HG02610 (cell line): ENCODE data around the gene RACK1.
"Not testable (repeated sequence)": the region's sequence is repeated elsewhere in the genome, so short reads cannot be mapped to it uniquely, and the experiment has no call there.

ENCODE experiments used
- ATAC-seq: cut with Tn5 transposase; IDR thresholded peaks from one replicate; pipeline ENCODE4 v1.9.1; 2021; ENCODE audit warnings: mild to moderate bottlenecking, moderate library complexity; ENCODE audit not compliant: unreplicated experiment

The RACK1 gene

DNA sequence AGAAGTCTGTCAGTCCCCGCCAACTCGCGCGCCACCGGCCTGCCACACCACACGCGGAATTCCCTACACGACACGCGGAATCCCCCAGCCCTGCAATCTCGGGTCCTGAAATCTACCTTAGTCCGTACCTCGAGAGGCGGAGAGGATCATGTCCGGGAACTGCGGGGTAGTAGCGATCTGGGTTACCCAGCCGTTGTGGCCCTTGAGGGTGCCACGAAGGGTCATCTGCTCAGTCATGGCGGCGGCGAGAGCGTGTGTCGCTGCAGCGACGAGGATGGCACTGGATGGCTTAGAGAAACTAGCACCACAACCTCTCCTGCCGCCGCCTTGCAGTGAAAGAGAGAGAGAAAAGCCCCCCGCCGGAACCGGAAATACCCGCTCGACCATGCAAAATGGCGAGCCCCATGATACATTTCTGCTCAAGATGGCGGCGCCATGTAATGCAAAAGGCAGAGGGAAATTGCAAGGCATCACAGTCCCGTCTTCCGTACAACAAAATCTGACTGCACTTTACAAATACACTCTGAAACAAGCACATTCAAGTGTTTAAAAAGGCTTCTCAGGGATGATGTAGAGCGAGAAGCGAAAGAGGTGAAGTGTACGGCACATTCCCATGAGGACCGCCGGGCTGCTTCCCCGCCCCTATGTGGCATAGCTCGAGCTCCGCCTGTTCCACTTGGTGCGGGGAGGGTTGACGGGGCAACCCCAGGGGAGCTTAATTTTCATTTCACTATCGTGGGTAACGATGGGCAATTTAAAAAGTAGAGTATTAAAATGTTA is at the start of gene RACK1:
Gene RACK1 (minus strand): TSS at position 343 of the 780 bp plus-strand sequence. CDS start 106 bp downstream, at position 237.
- peak; percentile 73 for ATAC-seq

DNA sequence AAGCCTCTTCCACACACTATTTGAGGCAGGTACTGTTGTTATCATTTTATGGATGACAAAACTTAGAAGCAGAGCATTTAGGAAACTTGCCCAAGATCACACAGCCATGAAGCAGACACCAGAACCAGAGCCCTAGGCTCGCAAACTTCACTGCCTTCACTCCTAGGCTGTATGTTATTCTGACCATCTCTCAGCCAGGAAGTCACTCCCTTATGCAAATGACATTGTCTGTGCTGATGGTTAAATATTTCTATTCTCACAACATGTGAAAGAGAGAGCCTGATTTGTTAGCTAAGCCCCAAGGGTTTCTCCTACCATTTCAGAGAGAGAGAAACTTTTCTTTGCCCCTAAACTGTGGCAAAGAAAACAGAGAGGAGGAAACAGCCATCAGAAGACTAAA is 43.6 kb upstream of the RACK1 start:
- ATAC-seq = not testable (repeated sequence)

DNA sequence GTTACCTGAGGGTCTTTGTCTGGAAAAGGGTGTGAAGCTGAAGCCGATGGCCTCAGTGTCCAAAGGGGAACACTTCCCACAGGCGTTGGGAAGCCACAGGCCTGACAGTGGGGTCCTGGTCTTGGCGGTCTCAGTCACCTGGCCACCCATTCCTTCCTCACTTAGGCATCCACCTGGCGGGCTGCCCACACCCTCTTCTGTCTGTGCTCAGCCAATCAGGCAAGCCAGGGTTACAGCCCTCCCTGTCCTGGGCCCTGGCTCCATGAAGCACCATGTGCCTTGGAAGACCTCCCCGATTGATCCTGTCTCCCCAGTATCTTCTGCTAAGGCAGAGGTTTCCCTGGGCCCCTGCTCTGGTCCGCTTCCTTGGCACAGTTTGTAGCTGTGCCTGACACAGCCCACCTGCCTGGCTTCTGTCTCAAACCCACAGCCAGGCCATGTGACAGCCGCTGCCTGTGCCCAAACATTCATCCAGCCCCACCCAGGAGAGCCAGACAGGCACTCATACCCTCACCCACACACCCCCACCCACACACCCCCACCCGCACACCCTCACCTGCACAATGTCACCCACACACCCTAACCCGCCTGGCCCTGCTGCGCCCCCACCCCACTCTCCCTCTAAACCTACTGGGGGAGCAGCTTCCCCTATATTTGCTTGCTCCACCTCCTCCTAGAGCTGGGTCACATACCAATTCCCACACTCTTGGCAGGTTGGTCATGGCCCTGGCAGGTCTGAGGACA is 42.4 kb upstream of the RACK1 start:
- ATAC-seq = not testable (repeated sequence)

DNA sequence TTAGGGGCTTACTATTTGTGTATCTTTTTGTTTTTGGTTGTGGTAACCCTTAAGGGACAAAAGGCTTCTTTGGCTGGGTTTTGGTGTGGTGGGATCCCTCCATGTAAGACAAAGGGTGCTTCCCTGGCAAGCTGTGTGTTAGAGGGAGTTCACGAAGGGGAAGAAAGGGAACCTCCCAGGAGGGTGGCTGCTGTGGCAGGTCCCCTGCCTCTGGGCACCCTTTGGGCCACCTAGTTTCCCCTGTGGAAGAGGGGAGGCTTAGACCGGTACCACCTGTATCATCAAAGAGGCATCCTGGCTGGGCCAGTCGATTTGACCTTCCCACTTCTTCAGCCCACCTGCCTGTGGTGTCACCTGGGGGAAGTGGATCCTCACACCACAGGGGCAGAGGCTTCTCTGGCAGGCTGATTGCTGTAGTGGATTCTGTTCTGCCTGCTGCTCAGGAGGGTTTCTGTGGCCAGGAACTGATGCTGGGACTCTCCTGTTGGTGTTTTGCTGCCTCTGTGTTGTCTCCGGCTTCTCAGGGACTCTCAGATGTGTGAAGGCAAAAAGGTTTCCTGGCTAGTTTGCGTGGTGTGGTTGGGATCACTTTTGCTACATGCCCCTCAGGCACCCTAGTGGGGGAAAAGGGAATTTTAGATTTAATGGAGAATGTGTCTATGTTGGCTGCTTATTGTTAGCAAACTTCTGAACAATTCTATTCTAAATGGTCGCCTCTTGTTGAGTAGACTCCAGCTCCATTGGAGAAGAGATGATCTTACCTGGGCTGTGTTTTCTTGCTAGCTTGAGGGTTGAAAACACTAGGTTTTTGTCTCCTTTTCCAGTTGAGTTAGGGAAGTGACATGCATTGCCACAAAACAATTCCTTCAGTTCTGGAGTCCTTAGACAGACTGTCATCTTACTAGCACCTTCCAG is 40.4 kb upstream of the RACK1 start:
- ATAC-seq = not testable (repeated sequence)

DNA sequence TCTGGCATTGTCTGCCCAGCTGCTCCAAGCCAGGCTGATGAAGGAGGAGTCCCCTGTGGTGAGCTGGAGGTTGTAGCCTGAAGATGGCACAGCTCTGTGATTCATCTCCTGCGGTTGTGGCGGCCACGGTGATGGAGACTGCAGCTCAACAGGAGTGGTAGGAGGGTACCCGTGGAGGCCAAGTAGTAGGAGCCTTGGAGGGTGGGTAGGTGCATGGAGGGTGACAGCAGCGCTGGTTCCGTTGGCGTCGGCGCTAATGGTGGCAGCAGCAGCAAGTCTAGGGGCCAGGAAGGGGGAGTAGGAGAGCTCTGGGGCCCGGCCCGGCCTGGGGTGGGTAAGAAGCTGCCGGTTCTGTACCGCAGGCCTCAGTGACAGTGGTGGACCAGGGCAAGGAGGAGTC is 39.6 kb upstream of the RACK1 start:
- ATAC-seq = no peak

DNA sequence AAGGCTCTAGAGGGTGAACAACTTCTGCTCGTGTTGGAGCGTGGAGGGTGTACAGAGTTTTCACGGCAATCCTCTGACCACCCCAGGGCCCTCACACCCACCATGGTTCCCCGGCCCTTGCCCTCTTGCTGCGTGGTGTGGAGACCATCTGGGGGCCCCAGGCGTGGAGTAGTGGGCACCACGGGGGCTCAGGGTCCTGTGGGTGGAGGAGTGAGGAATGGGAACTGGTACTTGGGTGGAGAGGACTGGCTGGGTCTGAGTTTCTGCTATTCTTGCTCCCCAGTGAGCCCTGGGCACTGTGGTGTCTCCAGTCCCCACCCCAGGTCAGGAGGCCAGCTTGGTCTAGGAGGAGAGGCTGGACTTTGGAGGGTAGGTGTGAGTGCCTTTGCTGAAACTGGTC is 39.2 kb upstream of the RACK1 start:
- ATAC-seq = no peak

DNA sequence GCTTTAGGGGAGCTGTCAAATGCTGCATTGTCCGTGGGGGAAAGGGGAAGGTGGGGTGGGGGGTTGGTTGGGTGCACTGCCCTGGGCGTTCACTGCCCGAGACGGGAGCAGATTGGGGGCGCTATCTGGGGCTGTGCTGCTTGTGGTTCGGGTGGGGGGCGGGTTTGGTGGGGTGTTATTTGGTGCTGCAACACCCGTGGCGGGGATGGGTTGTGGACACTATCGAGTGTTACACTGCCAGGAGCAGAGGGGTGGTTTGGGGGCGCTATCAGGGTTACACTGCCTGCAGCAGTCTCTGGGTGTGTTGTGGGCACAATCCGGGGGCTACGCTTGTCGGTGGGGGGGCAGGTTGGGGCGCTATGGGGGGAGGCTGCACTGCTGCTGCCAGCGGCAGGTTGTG is 38.7 kb upstream of the RACK1 start:
- ATAC-seq = not testable (repeated sequence)

DNA sequence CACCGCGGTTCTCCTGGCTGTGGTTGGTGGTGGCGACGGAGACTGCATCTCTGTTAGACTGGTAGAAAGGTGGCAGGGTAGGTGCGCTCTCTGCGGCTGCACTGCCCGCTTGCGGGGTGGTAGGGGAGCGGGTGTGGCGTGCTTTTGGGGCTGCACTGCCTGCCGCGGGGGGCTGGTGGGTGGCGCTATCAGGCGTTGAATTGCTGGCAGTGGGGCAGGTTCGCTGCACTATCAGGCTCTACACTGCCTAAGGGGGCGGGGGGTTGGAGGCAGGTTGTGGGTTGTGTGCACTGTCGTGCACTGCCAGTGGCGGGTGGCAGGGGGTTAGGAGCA is 38.2 kb upstream of the RACK1 start:
- no peak for ATAC-seq

DNA sequence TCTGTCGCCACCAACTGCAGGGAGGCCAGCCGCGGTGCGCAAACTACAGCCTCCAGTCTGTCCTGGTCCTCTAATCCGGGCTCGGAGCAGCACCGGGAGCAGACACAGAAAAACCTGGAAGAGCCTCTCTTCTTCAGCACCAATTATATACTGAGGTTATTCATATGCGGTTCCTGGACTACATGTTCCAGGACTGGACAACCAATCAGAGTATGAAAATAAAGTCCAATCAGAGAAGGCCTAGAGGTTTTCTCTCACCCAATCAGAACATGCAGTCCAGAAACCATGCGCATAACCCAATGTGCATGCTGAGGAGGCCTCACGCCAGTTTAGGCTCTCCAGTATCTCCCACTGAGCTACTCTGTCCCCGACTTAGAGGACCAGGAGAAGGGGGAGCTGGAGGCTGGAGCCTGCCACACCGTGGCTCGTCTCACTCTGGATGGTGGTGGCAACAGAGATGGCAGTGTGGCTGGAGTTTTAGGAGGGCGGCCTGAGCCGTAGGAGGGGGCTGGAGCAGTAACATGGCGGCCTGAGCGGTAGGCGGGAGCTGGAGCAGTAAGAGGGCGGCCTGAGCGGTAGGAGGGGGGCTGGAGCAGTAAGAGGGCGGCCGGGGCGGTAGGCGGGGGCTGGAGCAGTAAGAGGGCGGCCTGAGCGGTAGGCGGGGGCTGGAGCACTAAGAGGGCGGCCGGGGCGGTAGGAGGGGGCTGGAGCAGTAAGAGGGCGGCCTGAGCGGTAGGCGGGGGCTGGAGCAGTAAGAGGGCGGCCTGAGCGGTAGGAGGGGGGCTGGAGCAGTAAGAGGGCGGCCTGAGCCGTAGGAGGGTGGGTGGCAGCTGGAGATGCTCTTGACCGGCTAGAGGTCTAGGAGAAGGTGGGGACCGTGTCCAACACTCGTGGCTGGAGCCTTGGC is 37.6 kb upstream of the RACK1 start:
- no peak for ATAC-seq

DNA sequence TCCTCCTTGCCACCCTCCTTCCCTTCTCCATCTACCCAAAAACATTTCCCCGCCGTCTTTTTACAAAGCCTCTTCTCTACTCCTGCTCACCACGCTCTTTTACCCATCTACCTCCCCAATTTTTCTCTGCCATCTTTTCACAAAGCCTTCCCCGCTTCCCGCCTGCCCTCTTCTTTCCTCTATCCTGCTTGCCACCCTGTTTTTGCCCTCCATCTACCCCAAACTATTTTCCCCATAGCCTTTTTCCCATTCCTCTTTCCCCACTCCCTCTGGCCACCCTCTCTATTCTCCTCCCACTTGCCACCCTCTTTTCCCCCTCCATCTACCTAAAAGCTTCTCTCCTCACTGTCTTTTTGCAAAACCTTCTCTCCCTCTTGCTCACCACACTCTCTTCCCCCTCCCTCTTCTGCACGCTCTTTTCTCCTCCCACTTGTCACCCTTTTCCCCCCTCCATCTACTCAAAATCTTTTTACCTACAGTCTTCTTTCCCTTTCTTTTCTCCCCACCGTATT is 36.6 kb upstream of the RACK1 start:
- no peak for ATAC-seq

DNA sequence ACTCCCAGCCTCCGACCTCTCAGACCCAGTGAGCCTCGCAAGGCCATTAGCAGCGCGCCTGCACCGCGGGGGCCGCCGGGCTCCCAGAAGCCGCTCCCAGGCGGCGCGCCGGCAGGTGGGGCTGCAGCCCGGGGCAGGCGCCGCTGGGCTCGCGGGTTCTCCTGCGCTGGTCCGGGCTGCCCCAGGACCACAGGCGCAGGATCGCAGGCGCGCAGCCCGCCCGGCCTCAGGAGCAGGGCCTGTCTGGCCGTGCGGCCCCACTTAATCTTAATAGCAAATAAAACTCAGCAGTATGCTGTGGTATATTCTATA is 29.7 kb upstream of the RACK1 start:
- ATAC-seq = not testable (repeated sequence)

DNA sequence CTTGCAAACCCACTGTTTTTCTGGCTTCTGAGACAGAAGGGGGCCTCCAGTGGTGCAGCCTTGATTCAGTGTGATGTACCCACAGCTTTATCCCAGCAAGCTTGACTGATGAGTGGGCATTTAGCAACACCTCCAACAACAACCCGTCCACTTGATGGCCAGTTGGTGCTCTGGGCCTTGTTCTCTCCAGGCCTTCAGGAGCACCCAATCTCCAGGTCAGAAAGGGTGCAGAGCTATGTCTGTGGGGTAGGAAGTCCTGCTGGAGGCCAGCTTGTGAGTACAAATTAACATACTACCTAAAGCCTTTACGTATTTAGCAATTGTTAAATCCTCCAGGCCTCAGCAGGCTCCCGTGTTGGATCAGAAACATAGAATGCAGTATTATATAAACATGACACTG is 27.4 kb upstream of the RACK1 start:
- no peak for ATAC-seq

DNA sequence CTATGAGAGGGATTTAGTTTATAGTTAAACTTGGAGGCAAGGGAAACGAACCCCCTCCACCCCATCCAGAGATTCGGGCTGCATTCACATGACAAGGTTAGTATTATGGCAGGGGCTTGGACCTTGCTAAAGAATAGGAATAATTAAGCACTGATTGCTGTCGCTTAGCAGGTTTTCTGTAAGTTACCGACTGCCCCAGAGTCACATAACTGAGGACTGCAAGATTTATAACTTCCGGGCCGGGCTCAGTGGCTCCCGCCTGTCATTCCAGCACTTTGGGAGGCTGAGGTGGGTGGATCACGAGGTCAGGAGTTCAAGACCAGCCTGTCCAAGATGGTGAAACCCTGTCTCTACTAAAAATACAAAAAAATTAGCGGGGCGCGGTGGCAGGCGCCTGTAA is 24.2 kb upstream of the RACK1 start:
- ATAC-seq = not testable (repeated sequence)

DNA sequence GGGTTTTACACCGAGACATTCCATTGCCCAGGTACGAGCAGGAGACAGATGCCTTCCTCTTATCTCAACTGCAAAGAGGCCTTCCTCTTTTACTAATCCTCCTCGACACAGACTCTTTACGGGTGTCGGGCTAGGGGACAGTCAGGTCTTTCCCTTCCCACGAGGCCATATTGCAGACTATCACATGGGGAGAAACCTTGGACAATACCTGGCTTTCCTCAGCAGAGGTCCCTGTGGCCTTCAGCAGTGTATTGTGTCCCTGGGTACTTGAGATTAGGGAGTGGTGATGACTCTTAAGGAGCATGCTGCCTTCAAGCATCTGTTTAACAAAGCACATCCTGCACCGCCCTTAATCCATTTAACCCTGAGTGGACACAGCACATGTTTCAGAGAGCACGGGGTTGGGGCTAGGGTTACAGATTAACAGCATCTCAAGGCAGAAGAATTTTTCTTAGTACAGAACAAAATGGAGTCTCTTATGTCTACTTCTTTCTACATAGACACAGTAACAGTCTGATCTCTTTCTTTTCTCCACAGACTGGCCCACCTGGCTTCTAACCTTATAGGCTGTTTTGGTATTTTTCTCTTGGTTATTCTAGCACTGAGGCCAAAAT is 23.7 kb upstream of the RACK1 start:
- ATAC-seq = not testable (repeated sequence)

DNA sequence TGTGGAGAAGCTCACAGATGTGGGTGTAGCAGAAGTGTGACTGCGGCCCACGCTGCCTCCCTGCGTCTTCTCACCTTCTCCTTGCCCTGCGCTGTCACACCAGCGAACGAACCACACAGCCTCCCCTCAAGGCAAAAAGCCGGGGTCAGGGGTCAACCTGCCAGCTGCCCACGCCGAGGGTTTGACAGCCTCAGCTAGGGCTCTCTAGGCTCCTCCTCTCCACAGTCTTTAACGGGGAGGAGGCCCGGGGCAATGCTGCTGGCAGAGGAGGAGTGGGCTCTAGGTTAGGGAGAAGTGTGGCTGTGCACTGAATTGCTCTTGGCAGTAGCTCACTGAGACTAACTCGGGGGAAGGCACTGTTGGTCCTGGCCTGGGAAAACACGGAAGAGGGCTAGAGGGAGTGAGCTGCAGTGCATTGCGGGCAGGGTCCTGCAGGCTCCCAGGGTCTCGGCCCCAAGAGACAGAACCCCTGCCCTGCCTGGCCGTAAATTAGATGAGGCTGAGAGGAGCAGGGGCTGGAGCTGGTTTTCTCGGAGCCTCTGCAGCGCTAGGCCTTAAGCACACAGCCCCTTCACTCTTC is 21.5 kb upstream of the RACK1 start:
- ATAC-seq = no peak

DNA sequence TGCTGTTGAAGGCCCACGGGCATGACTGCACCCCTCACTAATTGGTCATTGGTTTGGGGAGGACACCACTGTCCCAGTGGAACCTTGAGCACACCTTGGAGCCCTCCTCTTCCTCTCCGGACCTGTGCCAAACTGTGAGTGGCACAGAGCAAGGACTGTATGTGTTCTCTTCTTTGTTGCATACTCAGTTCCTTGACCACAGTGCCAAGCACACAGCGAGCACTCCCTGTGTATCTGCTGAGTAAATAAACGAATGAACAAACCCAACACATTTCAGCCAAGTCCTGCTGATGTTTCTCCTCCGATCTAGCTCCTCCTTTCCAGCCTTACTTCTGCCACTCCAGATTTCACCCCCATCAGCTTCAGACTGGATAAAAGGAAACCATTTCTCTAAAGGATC is 19.9 kb upstream of the RACK1 start:
- ATAC-seq = no peak

DNA sequence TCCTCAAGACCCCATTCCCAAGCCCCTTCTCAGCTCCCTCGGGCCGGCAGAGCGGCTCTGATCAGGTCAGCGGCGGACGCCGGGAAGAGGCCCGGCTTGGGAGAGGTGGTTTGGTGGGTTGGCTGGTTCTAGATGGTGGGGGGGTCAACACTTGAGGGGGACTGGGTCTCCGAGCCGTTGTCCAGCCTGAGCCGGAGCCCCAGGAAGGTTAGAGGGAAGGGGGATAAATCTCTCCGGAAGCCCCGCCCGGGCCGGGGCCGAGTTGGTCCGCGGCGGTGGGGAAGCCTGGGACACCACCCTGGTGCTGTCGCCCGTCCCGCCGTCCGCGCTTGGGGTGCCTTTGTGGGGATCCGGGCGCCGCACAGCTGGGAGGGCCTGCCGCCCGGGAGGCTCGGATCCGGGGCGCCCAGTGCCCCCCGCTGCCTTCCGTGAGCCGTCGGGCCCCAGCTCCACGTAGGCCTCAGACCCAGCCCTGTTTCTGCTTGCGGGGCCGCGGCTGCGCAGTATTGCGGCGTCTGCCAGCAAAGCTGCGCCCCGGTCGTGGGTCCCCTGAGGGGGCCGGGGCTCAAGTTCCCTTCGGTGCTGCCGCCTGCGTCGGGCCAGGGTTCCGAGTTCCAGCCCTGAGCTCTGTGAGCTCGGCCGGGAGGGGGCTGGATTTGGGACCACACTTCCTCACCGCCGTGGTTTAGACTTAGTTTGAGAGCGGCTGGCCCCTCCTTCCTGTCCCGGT is 17.8 kb upstream of the RACK1 start:
- ATAC-seq = peak; percentile 53

DNA sequence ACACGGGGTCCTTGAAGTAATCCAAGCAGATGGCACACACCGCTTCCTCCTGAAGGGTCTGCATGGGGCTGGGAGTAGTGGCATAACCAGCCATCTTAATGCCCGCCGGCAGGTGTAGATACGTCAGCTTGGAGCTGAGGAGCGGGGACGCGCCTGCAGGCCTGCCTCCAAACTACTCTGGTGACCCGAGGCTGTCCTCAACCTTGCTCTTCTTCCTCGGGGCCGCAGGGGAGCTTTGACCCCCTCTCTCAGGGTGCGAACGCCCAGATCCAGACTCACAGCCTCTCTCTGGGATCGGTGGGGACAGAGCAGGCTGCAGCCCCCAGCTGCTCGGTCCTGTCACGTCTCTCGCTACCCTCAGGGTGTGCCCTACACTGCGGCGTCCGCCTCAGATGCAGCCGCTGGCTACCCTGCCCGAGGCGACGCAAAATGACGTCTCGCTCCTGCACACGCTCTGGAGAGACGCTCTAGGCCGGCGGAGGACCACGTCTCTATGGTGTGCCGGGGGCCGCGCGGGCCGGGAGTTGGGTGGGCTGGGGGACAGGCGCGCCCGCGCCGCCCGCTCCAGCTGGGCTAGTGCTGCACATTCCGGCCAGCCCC is 17.1 kb upstream of the RACK1 start, which contains the start of gene TRIM52:
Gene TRIM52 (minus strand): TSS at position 424 of the 600 bp plus-strand sequence. CDS start 330 bp downstream, at position 94.
- ATAC-seq = peak; percentile 80
